ENCODE data around the gene HOXC12. TPM values are rescaled to one million over a fixed set of nuclear protein-coding genes. Genes with fewer than 3 reads are reported as not detected.
A peak's percentile ranks its signal among the peaks of the same experiment; 100 is the strongest.

HOXC12 gene
- total RNA-seq, 4 donors from 2014 or later: not detected

GRCh38 chr12:53937596-53938325, 16.9 kb upstream of the HOXC12 start:
- intact Hi-C loops (cut with DNase I): no loop called here
- peak overlapping the region in 1 of 4 donors; percentile 55 for H3K4me3 ChIP-seq
- peaks cover 10 to 35% (median 17%) of the 10 kb centered on the region in 3 donors for H3K4me1 ChIP-seq
- TF ChIP-seq POLR2A (IDR thresholded peaks at IDR 0.05) (no peak), CTCF (IDR thresholded peaks at IDR 0.05) (no peak)
- no peak overlapping the region for H3K27ac ChIP-seq
- H3K9me3 ChIP-seq: no peaks in the 10 kb centered on the region
- no peak for DNase-seq
- no peaks in the 10 kb centered on the region for H3K36me3 ChIP-seq
- H3K27me3 ChIP-seq: peaks cover 32 to 100% (median 57%) of the 10 kb centered on the region in 4 donors
- 23 to 35% methylated on average over 23 of the region's 23 CpGs for WGBS, 2 donors

DNA sequence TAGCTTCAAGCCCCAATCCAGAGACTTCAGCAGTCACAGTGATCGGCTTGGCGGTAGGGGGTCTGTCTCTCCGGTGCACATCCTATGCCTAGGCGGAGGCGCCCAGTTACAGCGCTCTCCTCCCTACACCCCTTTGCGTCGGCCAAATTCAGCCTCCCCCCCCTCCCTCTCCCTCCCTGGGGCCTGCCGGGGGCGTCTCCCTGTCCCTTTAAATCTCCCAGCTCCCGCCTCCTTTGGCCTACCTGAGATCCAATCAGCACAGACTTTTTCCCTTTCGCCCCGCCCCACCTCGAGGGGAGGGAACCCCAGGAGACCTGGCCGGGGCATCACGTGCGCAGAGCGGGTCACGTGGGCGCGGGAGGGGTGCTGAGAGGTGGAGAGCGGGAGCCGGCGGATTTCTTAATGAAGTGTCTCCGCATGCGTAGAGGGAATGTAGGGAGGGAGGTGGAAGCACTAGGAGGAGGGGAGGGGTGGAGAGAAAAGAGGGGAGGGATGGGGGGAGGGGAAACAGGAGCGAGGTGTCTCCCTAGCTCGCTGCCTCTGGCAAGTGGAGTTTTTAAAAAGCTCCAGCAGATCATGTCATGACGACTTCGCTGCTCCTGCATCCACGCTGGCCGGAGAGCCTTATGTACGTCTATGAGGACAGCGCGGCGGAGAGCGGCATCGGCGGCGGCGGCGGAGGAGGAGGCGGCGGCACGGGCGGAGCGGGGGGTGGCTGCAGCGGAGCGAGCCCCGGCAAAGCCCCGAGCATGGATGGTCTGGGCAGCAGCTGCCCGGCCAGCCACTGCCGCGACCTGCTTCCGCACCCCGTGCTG, 16.2 kb upstream of the HOXC12 start, which contains the start of gene HOXC13:
HOXC13 (plus strand) TSS at position 506 of the 815 bp plus-strand sequence; CDS start at position 582, 76 bp downstream.
- Histone ChIP-seq H3K36me3 (no peaks in the 10 kb centered on the region), H3K4me3 (peak within 1 kb of the TSS in 2 of 4 donors; percentile 15 to 55), H3K27me3 (peaks cover 32 to 100% (median 55%) of the 10 kb centered on the region in 4 donors), H3K27ac (no peak within 1 kb of the TSS), H3K4me1 (peaks cover 10 to 35% (median 17%) of the 10 kb centered on the region in 3 donors), H3K9me3 (no peaks in the 10 kb centered on the region)
- TF ChIP-seq POLR2A (IDR thresholded peaks at IDR 0.05) (no peak), CTCF (IDR thresholded peaks at IDR 0.05) (no peak)
- intact Hi-C loops (cut with DNase I): no loop called here
- DNase-seq: no peak
- 7 to 15% methylated on average over 15 to 20 of the region's 56 CpGs for WGBS, 2 donors

- no peak for DNase-seq
- no peak overlapping the region for H3K27ac ChIP-seq
- H3K9me3 ChIP-seq: no peaks in the 10 kb centered on the region
- H3K4me1 ChIP-seq: peaks cover 10 to 35% (median 17%) of the 10 kb centered on the region in 3 donors
- peak overlapping the region in 2 of 4 donors; percentile 15 to 55 for H3K4me3 ChIP-seq
- WGBS, 2 donors: 6 to 10% methylated on average over 3 to 6 of the region's 91 CpGs
- no peaks in the 10 kb centered on the region for H3K36me3 ChIP-seq
- TF ChIP-seq POLR2A (IDR thresholded peaks at IDR 0.05) (no peak), CTCF (IDR thresholded peaks at IDR 0.05) (no peak)
- intact Hi-C loops (cut with DNase I): no loop called here
- peaks cover 30 to 100% (median 55%) of the 10 kb centered on the region in 4 donors for H3K27me3 ChIP-seq
These were observed 15.3 kb upstream of the HOXC12 start for GRCh38 chr12:53939141-53940108.

- Histone ChIP-seq H3K4me3 (no peak overlapping the region), H3K9me3 (no peaks in the 10 kb centered on the region), H3K27me3 (peaks cover 29 to 100% (median 58%) of the 10 kb centered on the region in 4 donors), H3K36me3 (no peaks in the 10 kb centered on the region), H3K27ac (no peak overlapping the region), H3K4me1 (peaks cover 8 to 36% (median 15%) of the 10 kb centered on the region in 3 donors)
- 15 to 18% methylated on average over 3 to 8 of the region's 9 CpGs for WGBS, 2 donors
- no peak for TF ChIP-seq CTCF (IDR thresholded peaks at IDR 0.05)
- no peak for TF ChIP-seq POLR2A (IDR thresholded peaks at IDR 0.05)
- intact Hi-C loops (cut with DNase I): no loop called here
- DNase-seq: no peak
These were observed 14.2 kb upstream of the HOXC12 start for GRCh38 chr12:53940443-53941014.

Measured in esophagus squamous epithelium (tissue), 5 donors.